Neural progenitor cell (in vitro differentiated cells): ENCODE measurements around the gene SRGAP3.

Source experiments
- CTCF ChIP-seq: fragments of 200-600 bp; sonication (generic); IDR thresholded peaks from 2 replicates; pipeline ENCODE4 v1.5.1; 2017; ENCODE audit warnings: antibody characterized with exemption, mild to moderate bottlenecking
- EZH2 ChIP-seq: fragments of 200-600 bp; sonication (generic); IDR thresholded peaks from 2 replicates; pipeline ENCODE4 v1.6.1; 2017; ENCODE audit warnings: antibody characterized with exemption, mild to moderate bottlenecking, moderate library complexity

- TF ChIP-seq CTCF (no peak), EZH2 (no peak)
These were observed 46.8 kb upstream of the SRGAP3 start for GRCh38 chr3:9296241-9296640.
